ENCODE data around the gene PER2. TPM values are rescaled to one million over a fixed set of nuclear protein-coding genes. Genes with fewer than 3 reads are reported as not detected.

The PER2 gene
- total RNA-seq, 4 donors from 2014 or later, result 15.6 to 65.2 (median 38.2) TPM

DNA sequence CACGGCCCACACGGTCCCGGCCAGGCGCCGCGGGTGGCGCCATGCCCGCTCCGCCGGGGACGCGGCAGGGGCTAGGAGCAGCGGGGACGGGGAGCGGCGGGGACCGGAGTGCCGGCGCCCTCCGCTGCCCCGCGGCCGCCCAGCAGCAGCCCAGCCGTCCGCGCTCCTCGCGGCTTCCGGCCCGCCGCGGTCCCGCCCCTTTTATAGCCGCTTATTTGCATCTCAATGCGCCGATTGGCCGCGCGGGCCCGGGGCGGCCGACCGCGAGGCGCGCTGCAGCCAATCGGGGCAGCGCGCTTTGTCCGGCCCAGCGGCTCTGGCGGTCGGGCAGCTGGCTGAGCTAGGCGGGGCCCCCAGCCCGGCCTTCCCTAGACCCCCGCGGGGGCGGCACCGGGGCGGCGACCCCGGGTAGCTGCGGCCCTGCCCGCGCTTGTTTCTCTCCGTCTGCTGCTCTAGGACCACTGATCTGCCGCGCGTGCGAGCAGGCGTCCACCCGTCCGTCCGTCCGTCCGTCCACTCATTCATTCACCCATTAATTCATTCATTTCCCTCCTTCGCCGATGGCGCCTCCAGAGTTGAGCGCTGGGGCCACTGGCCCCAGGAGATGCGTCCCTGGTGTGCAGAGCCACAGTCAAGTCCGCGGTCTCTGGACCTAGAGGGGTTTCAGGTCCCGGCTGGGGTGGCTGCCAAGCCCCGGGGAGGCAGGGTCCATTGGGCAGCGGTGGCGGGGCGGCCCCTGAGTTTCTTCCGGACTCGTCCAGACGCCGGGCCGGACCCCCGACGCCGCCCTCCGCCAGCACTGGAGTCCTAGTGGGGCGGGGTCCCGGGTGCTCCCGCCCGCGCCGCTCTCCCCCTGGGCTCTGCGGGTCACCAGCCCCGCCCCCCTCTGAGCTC lies 48.3 kb downstream of the PER2 start, which contains the start of gene HES6:
Gene HES6 (minus strand): TSS at position 176 of the 894 bp plus-strand sequence. CDS start 133 bp downstream, at position 43.
- peak; percentile 25 to 96 for TF ChIP-seq POLR2A (IDR thresholded peaks at IDR 0.05)
- TF ChIP-seq, protein P1, sequence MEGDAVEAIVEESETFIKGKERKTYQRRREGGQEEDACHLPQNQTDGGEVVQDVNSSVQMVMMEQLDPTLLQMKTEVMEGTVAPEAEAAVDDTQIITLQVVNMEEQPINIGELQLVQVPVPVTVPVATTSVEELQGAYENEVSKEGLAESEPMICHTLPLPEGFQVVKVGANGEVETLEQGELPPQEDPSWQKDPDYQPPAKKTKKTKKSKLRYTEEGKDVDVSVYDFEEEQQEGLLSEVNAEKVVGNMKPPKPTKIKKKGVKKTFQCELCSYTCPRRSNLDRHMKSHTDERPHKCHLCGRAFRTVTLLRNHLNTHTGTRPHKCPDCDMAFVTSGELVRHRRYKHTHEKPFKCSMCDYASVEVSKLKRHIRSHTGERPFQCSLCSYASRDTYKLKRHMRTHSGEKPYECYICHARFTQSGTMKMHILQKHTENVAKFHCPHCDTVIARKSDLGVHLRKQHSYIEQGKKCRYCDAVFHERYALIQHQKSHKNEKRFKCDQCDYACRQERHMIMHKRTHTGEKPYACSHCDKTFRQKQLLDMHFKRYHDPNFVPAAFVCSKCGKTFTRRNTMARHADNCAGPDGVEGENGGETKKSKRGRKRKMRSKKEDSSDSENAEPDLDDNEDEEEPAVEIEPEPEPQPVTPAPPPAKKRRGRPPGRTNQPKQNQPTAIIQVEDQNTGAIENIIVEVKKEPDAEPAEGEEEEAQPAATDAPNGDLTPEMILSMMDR (IDR thresholded peaks at IDR 0.05), result peak in 2 of 6 experiments; percentile 7 to 26
- Histone ChIP-seq H3K4me3 (peak within 1 kb of the TSS; percentile 73 to 95 (median 84)), H3K27me3 (no peaks in the 10 kb centered on the region)

DNA sequence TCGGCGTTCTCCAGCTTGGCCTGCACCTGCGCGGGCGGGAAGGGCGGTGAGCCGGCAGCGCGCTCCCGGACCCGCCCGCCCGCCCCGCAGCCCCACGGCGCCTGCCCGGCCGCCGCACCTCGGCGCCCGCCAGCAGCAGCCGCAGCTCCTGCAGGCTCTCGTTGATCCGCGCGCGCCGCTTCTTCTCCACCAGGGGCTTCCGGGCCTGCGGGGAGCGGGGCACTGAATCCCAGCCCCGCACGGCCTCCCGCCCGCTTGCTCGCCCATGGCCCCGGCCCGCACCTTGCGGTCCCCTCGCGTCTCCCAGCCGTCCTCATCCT lies 48.9 kb downstream of the PER2 start:
- Histone ChIP-seq H3K27ac (peak overlapping the region; percentile 49 to 83 (median 66)), H3K9me3 (peaks cover 0 to 4% (median 0%) of the 10 kb centered on the region in 4 donors), H3K4me1 (peaks cover 0 to 37% (median 14%) of the 10 kb centered on the region in 4 donors), H3K27me3 (no peaks in the 10 kb centered on the region), H3K4me3 (peak overlapping the region; percentile 73 to 95 (median 84)), H3K36me3 (no peaks in the 10 kb centered on the region)
- TF ChIP-seq POLR2A (IDR thresholded peaks at IDR 0.05), result no peak
- TF ChIP-seq, protein P1 (IDR thresholded peaks at IDR 0.05), result peak in 1 of 6 experiments; percentile 12
- DNase-seq, result peak in 2 of 3 donors; percentile 34 to 58

More for the DNA sequence above, 48.3 kb downstream of the PER2 start, which contains the start of gene HES6:
- Histone ChIP-seq H3K4me1 (peaks cover 0 to 37% (median 14%) of the 10 kb centered on the region in 4 donors), H3K9me3 (peaks cover 0 to 4% (median 0%) of the 10 kb centered on the region in 4 donors), H3K36me3 (peaks cover 0 to 5% (median 0%) of the 10 kb centered on the region in 3 donors), H3K27ac (peak within 1 kb of the TSS; percentile 49 to 83 (median 66))
- peak; percentile 84 to 95 (median 92) for DNase-seq

DNA sequence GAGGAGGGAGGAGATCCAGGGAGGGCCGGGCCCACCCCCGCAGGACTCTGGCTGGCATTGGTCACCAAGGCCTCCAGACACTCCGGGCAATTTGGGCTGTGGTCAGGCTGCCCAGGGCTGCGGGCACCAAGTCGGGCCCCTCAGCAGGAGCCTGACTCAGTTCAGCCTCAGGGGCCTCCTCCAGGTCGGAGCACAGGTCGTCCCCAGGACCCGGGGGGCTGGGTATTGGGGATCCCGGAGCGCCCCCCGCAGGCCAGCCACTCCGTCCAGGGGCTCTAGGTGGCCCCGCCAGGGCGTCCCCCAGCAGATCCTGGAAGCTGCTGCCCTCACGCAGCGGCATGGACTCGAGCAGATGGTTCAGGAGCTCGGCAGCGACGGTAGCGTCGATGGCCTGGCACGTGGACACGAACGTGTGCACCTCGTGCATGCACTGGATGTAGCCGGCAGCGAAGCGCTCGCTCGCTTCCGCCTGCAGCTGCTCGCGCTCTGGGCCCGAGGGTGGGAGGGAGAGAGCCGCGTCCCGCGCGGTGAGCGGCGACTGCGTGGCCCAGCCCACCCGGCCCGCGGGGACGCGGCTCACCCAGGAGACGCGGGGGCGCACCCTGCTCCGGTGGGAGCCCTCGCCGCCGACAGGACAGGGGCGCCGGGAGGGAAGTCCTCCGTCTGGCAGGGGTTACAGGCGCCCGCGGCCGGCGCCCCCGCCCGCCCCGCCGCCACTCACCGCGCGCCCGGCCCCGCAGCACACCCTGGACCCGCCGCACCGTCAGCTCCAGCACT lies 49.5 kb downstream of the PER2 start:
- Histone ChIP-seq H3K9me3 (peaks cover 0 to 4% (median 0%) of the 10 kb centered on the region in 4 donors), H3K27me3 (no peaks in the 10 kb centered on the region), H3K27ac (peak overlapping the region in 2 of 4 donors; percentile 54 to 83), H3K4me3 (peak overlapping the region; percentile 73 to 95 (median 84)), H3K4me1 (peaks cover 0 to 37% (median 15%) of the 10 kb centered on the region in 4 donors), H3K36me3 (no peaks in the 10 kb centered on the region)
- DNase-seq, result peak in 2 of 3 donors; percentile 65 to 69
- TF ChIP-seq, protein P1 (IDR thresholded peaks at IDR 0.05), result no peak
- no peak for TF ChIP-seq POLR2A (IDR thresholded peaks at IDR 0.05)

DNA sequence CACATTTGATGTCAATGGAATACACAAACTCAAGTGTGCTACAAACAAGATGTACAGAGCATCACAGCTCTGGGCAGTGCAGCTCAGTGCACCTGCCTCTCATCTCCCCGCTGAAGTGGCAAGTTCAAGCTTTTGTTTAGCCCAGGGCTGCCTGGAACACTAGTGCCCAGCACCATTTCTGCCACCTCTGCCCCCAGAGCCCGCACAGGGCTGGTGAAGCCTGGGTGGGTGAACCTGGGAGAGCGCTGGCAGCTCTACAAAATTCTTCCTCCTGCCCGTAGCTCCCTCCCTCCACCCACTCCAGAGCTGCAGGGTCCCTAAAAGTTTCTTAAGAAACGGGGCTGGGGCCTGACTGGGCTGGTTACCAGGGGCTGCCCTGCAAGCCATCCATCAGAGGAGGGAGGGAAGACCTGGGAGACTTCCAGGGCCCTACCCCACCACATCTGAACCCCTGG lies 50.1 kb downstream of the PER2 start:
- DNase-seq, result no peak
- Histone ChIP-seq H3K4me1 (peaks cover 0 to 32% (median 15%) of the 10 kb centered on the region in 4 donors), H3K27me3 (no peaks in the 10 kb centered on the region), H3K36me3 (no peaks in the 10 kb centered on the region), H3K27ac (no peak overlapping the region), H3K4me3 (no peak overlapping the region), H3K9me3 (peaks cover 0 to 4% (median 0%) of the 10 kb centered on the region in 4 donors)
- TF ChIP-seq, protein P1 (IDR thresholded peaks at IDR 0.05), result no peak
- no peak for TF ChIP-seq POLR2A (IDR thresholded peaks at IDR 0.05)

GRCh38 chr2:238237431-238238135 lies 50.8 kb downstream of the PER2 start:
- Histone ChIP-seq H3K4me1 (peaks cover 0 to 25% (median 13%) of the 10 kb centered on the region in 4 donors), H3K27me3 (no peaks in the 10 kb centered on the region), H3K36me3 (no peaks in the 10 kb centered on the region), H3K9me3 (peaks cover 0 to 4% (median 0%) of the 10 kb centered on the region in 4 donors), H3K4me3 (no peak overlapping the region), H3K27ac (no peak overlapping the region)
- DNase-seq, result no peak
- TF ChIP-seq POLR2A (IDR thresholded peaks at IDR 0.05), result no peak
- TF ChIP-seq, protein P1 (IDR thresholded peaks at IDR 0.05), result no peak
